Measurements from ENCODE around the gene C11orf87. TPM values are rescaled to one million over a fixed set of nuclear protein-coding genes. Genes with fewer than 3 reads are reported as not detected.

Gene C11orf87
- total and polyA plus RNA-seq, 2 donors (not counting 1 experiment from before 2014, with no cell fraction given) = 0.34 TPM; not detected in 1

DNA sequence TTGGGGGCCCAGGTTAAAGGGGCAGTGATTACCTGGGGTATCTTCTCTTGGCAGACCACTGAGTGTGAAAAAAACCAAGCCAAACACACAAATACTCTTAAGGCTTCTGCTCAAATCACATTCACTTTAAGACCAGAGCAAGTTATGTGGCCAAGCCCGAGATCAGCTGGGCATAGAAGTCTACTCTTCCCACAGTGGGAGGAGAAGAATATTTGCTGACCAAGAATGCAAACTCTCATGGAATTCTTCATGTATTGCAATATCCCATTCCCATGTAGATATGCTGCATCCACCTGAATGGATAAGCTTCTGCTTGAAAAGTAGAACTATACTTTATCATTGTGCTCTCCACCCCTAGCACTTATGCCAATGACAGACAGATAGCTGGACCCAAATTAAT lies 37.1 kb upstream of the C11orf87 start:
- no peak overlapping the region for H3K9ac ChIP-seq (ENCODE audit: insufficient read depth, low read length)
- no peaks in the 10 kb centered on the region for H3K9me3 ChIP-seq (ENCODE audit: control insufficient read depth, insufficient read depth, low read depth, low read length)
- H3K4me1 ChIP-seq (ENCODE audit: control insufficient read depth, extremely low read depth, insufficient read depth, low read length) = no peaks in the 10 kb centered on the region
- H3K79me2 ChIP-seq (ENCODE audit: control insufficient read depth, insufficient read depth, low read length) = no peaks in the 10 kb centered on the region
- no peak overlapping the region for H3K27ac ChIP-seq (ENCODE audit: insufficient read depth, low read length)
- TF ChIP-seq, protein P1, sequence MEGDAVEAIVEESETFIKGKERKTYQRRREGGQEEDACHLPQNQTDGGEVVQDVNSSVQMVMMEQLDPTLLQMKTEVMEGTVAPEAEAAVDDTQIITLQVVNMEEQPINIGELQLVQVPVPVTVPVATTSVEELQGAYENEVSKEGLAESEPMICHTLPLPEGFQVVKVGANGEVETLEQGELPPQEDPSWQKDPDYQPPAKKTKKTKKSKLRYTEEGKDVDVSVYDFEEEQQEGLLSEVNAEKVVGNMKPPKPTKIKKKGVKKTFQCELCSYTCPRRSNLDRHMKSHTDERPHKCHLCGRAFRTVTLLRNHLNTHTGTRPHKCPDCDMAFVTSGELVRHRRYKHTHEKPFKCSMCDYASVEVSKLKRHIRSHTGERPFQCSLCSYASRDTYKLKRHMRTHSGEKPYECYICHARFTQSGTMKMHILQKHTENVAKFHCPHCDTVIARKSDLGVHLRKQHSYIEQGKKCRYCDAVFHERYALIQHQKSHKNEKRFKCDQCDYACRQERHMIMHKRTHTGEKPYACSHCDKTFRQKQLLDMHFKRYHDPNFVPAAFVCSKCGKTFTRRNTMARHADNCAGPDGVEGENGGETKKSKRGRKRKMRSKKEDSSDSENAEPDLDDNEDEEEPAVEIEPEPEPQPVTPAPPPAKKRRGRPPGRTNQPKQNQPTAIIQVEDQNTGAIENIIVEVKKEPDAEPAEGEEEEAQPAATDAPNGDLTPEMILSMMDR (conservative IDR thresholded peaks at IDR 0.05 in 1 of 2, IDR thresholded peaks at IDR 0.05 in 1 of 2; ENCODE audit: low read depth in 1 of 2, low read length in 2 of 2) = no peak
- TF ChIP-seq EZH2 (IDR thresholded peaks at IDR 0.05; ENCODE audit: low read length, missing control alignments) = no peak
- no peak overlapping the region for H3K4me2 ChIP-seq (ENCODE audit: extremely low read depth, insufficient read depth, low read length)
- no peaks in the 10 kb centered on the region for H4K20me1 ChIP-seq (ENCODE audit: control insufficient read depth, extremely low read depth, insufficient read depth, low read length)
- no peak overlapping the region for H2AFZ ChIP-seq (ENCODE audit: low read length)
- H3K4me3 ChIP-seq (replicated peaks in 1 of 4; ENCODE audit: control extremely low read depth in 1 of 4, insufficient read depth in 1 of 4, low read depth in 3 of 4, low read length in 4 of 4) = no peak overlapping the region
- H3K27me3 ChIP-seq (ENCODE audit: control insufficient read depth, insufficient read depth, low read length) = no peaks in the 10 kb centered on the region
- no peaks in the 10 kb centered on the region for H3K36me3 ChIP-seq (ENCODE audit: control insufficient read depth, insufficient read depth, low read length)
- peak in 1 of 2 donors; percentile 28 for DNase-seq (ENCODE audit: low read depth in 2 of 2)

DNA sequence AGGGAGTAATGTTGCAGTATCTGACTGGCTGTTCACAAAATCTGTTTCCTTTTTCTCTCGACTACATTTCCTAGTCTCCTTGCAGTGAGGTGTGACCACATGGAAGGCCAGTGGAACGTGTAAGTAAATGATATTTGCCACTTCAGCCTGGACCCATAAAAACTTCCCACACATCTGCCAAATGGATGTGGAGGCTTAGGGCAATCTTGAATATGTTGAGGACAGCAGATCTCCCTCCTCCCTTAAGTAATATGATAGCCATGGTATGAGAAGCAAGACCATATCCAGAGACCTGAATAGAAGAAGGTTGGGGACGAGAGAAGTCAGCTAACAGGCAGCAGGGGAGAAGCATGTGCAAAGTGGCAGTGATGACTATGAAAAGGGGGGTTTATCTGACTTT lies 33.0 kb upstream of the C11orf87 start:
- Histone ChIP-seq H3K4me2 (ENCODE audit: extremely low read depth, insufficient read depth, low read length) (no peak overlapping the region), H3K9ac (ENCODE audit: insufficient read depth, low read length) (no peak overlapping the region), H3K9me3 (ENCODE audit: control insufficient read depth, insufficient read depth, low read depth, low read length) (no peaks in the 10 kb centered on the region), H3K4me1 (ENCODE audit: control insufficient read depth, extremely low read depth, insufficient read depth, low read length) (no peaks in the 10 kb centered on the region), H3K79me2 (ENCODE audit: control insufficient read depth, insufficient read depth, low read length) (no peaks in the 10 kb centered on the region), H3K4me3 (replicated peaks in 1 of 4; ENCODE audit: control extremely low read depth in 1 of 4, insufficient read depth in 1 of 4, low read depth in 3 of 4, low read length in 4 of 4) (no peak overlapping the region), H4K20me1 (ENCODE audit: control insufficient read depth, extremely low read depth, insufficient read depth, low read length) (no peaks in the 10 kb centered on the region), H2AFZ (ENCODE audit: low read length) (no peak overlapping the region), H3K27me3 (ENCODE audit: control insufficient read depth, insufficient read depth, low read length) (no peaks in the 10 kb centered on the region), H3K36me3 (ENCODE audit: control insufficient read depth, insufficient read depth, low read length) (no peaks in the 10 kb centered on the region), H3K27ac (ENCODE audit: insufficient read depth, low read length) (no peak overlapping the region)
- no peak for DNase-seq (ENCODE audit: low read depth in 2 of 2)
- TF ChIP-seq, protein P1 (conservative IDR thresholded peaks at IDR 0.05 in 1 of 2, IDR thresholded peaks at IDR 0.05 in 1 of 2; ENCODE audit: low read depth in 1 of 2, low read length in 2 of 2) = no peak

DNA sequence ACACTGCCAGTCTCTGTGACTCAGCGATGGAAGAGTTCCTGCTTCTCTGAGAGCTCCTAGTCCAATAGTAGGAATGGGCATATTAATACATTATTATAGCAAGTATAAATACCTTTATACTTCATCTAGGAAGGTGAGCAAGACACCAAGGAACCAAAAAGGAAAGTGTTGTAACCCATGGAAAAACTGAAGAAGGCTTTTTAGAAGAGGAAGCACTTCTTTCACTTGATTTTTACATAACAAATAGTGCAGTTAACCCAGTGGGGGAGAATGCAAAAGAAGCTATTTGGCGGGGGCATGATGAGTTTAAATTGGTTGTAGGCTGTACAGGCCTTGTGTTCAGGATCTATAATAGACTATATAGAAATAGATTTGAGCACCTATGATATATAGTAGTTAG lies 31.2 kb upstream of the C11orf87 start:
- H2AFZ ChIP-seq (ENCODE audit: low read length) = no peak overlapping the region
- H3K27me3 ChIP-seq (ENCODE audit: control insufficient read depth, insufficient read depth, low read length) = no peaks in the 10 kb centered on the region
- H3K9ac ChIP-seq (ENCODE audit: insufficient read depth, low read length) = no peak overlapping the region
- H3K9me3 ChIP-seq (ENCODE audit: control insufficient read depth, insufficient read depth, low read depth, low read length) = no peaks in the 10 kb centered on the region
- H3K27ac ChIP-seq (ENCODE audit: insufficient read depth, low read length) = no peak overlapping the region
- no peak for TF ChIP-seq EZH2 (IDR thresholded peaks at IDR 0.05; ENCODE audit: low read length, missing control alignments)
- TF ChIP-seq, protein P1 (conservative IDR thresholded peaks at IDR 0.05 in 1 of 2, IDR thresholded peaks at IDR 0.05 in 1 of 2; ENCODE audit: low read depth in 1 of 2, low read length in 2 of 2) = no peak
- H3K4me3 ChIP-seq (replicated peaks in 1 of 4; ENCODE audit: control extremely low read depth in 1 of 4, insufficient read depth in 1 of 4, low read depth in 3 of 4, low read length in 4 of 4) = no peak overlapping the region
- no peaks in the 10 kb centered on the region for H3K79me2 ChIP-seq (ENCODE audit: control insufficient read depth, insufficient read depth, low read length)
- H3K36me3 ChIP-seq (ENCODE audit: control insufficient read depth, insufficient read depth, low read length) = no peaks in the 10 kb centered on the region
- no peak overlapping the region for H3K4me2 ChIP-seq (ENCODE audit: extremely low read depth, insufficient read depth, low read length)
- H4K20me1 ChIP-seq (ENCODE audit: control insufficient read depth, extremely low read depth, insufficient read depth, low read length) = no peaks in the 10 kb centered on the region
- DNase-seq (ENCODE audit: low read depth in 2 of 2) = no peak
- H3K4me1 ChIP-seq (ENCODE audit: control insufficient read depth, extremely low read depth, insufficient read depth, low read length) = no peaks in the 10 kb centered on the region
